Heart left ventricle (tissue), 16 donors: ENCODE results near the gene ANAPC5. TPM values are rescaled to one million over a fixed set of nuclear protein-coding genes. Genes with fewer than 3 reads are reported as not detected.
"Not testable (repeated sequence)": the region's sequence is repeated elsewhere in the genome, so short reads cannot be mapped to it uniquely, and the experiment has no call there.

ENCODE experiments used
- ATAC-seq, 4 donors: fragments of 200-7000 bp; cut with Tn5 transposase; one replicate each; pipeline ENCODE4 v1.9.1; 2020 to 2022; ENCODE audit warnings: moderate library complexity in 4 of 4, mild to moderate bottlenecking in 3 of 4, moderate number of reproducible peaks in 1 of 4
- DNase-seq, 5 donors: peaks; one replicate each; pipeline ENCODE4 v3.0.0-alpha.2; 2020
- H3K27ac ChIP-seq, 12 donors: fragments of 200-600 bp; sonication (generic) in 4 of 12; one replicate each; pipeline versions ENCODE4 v1.5.0 to v1.8.0; 2016 to 2022; ENCODE audit warnings: mild to moderate bottlenecking in 2 of 12
- H3K27me3 ChIP-seq, 9 donors: fragments of 200-600 bp; sonication (generic) in 2 of 9; one replicate each; pipeline versions ENCODE4 v1.5.1 to v1.8.0; 2016 to 2022; ENCODE audit warnings: mild to moderate bottlenecking in 3 of 9
- H3K36me3 ChIP-seq, 9 donors: fragments of 200-600 bp; sonication (generic) in 2 of 9; one replicate each; pipeline versions ENCODE4 v1.5.0 to v1.8.0; 2018 to 2022; ENCODE audit warnings: mild to moderate bottlenecking in 2 of 9
- H3K4me1 ChIP-seq, 12 donors: fragments of 200-600 bp; sonication (generic) in 4 of 12; one replicate each; pipeline versions ENCODE4 v1.5.0 to v1.8.0; 2016 to 2022; ENCODE audit warnings: mild to moderate bottlenecking in 3 of 12
- H3K4me3 ChIP-seq, 12 donors: fragments of 200-600 bp; sonication (generic) in 4 of 12; one replicate each; pipeline versions ENCODE4 v1.5.0 to v1.8.0; 2017 to 2022; ENCODE audit warnings: mild to moderate bottlenecking in 9 of 12, moderate library complexity in 4 of 12
- H3K9me3 ChIP-seq, 12 donors: fragments of 200-600 bp; sonication (generic) in 4 of 12; one replicate each; pipeline versions ENCODE4 v1.5.0 to v1.8.0; 2016 to 2022; ENCODE audit warnings: mild to moderate bottlenecking in 1 of 12
- CTCF ChIP-seq, 12 donors: fragments of 200-600 bp; sonication (generic) in 4 of 12; IDR thresholded peaks; one replicate each; pipeline versions ENCODE4 v1.5.0 to v1.8.0; 2018 to 2022; ENCODE audit warnings: antibody characterized with exemption in 12 of 12, mild to moderate bottlenecking in 5 of 12
- POLR2A ChIP-seq, 2 donors: fragments of 450-650 bp; IDR thresholded peaks; one replicate each; pipeline ENCODE4 v1.6.1; 2017; ENCODE audit warnings: antibody characterized with exemption in 2 of 2, mild to moderate bottlenecking in 2 of 2, moderate library complexity in 2 of 2
- WGBS, 4 donors: extraction: QIAGEN DNeasy Blood & Tissue Kit in 2 of 4; methylation state at CpG; one replicate each; pipeline versions ENCODE4 v1.1.5 to v1.1.7; 2013 to 2018; 5-methylcytosine and 5-hydroxymethylcytosine counted together
- intact Hi-C, 10 donors: fragments of 100-400 bp; cut with DNase I; formaldehyde crosslinking; loops; one replicate each; pipeline versions ENCODE4 v1.11.1 to v1.14.2; 2022
- polyA plus RNA-seq, 2 donors: library from polyadenylated mRNA; stranded (reverse); fragments of 200-250 nt; gene quantifications; one replicate each; pipeline ENCODE4 v1.2.3, GENCODE V29; 2013
- total RNA-seq, 9 donors: library from RNA; depleted of rRNA in 2 of 9; stranded (reverse); fragments of >200 nt in 2 of 9; fragmentation: NEBNext Ultra II Directional in 3 of 9; extraction: Animal tissue kit (Norgen Biotek cat#: 25700) in 3 of 9; gene quantifications; one replicate each; pipeline versions ENCODE4 v1.1.0 to v1.2.4, GENCODE V29; 2016 to 2023
- donor health status: ischemic (EF 13 %, LVEDD 7.1; RV severe dilation, severe dysfunction).
- donor health status: healthy with polysubstance abuse.
- donor health status: DM: no; HTN: yes; CAD: no.
- donor health status: DM: no; HTN: no; CAD: no.
- donor health status: ischemic (EF 25% LVEDD 6.9; RV normal size, moderate dysfunction).
- donor health status: ischemic (EF 25% LVEDD 5.7; RV mildly dilated, moderate dysfunction).
- donor health status: healthy.
- donor health status: DM: yes; HTN: yes; CAD: no.
- donor health status: ischemic (EF 35%, LVEDD 5.7; RV mildly dilated, moderate dysfunction).
- donor health status: nonischemic (EF 11% LVEDD 7.7; RV severe dilation, severe dysfunction).
- donor health status: DM: yes; HTN: yes; CAD: no.
- donor health status: PGD.
- donor health status: ischemic (EF 29% LVEDD 5.4; RV normal size, mild dysfunction).
- donor health status: nonischemic (EF 23%, LVEDD 6.1; RV moderate dilation, normal function).

ANAPC5 gene
- total and polyA plus RNA-seq, 11 donors, result 55.0 to 81.7 (median 59.1) TPM

GRCh38 chr12:121323908-121324307 is 28.3 kb downstream of the ANAPC5 start:
- Histone ChIP-seq H3K4me1 (peaks cover 0 to 9% (median 0%) of the 10 kb centered on the region in 12 donors), H3K36me3 (peaks cover 0 to 99% (median 90%) of the 10 kb centered on the region in 9 donors), H3K27ac (no peak overlapping the region), H3K4me3 (no peak overlapping the region), H3K9me3 (no peaks in the 10 kb centered on the region), H3K27me3 (no peaks in the 10 kb centered on the region)
- intact Hi-C loops, result no loop called here
- WGBS, 4 donors, result 90 to 95% (median 92%) methylated on average over 3 of the region's 3 CpGs
- no peak for DNase-seq
- no peak for ATAC-seq
- TF ChIP-seq CTCF (IDR thresholded peaks at IDR 0.05), result no peak
- no peak for TF ChIP-seq POLR2A (IDR thresholded peaks at IDR 0.05)

- Histone ChIP-seq H3K4me1 (no peaks in the 10 kb centered on the region), H3K36me3 (peaks cover 0 to 93% (median 60%) of the 10 kb centered on the region in 9 donors), H3K27me3 (no peaks in the 10 kb centered on the region), H3K9me3 (no peaks in the 10 kb centered on the region), H3K4me3 (no peak overlapping the region), H3K27ac (no peak overlapping the region)
- 89 to 92% (median 92%) methylated on average over 11 of the region's 11 CpGs for WGBS, 4 donors
- no peak for ATAC-seq
- no peak for TF ChIP-seq CTCF (IDR thresholded peaks at IDR 0.05)
- no peak for TF ChIP-seq POLR2A (IDR thresholded peaks at IDR 0.05)
- intact Hi-C loops, result no loop called here
- no peak for DNase-seq
Measured at GRCh38 chr12:121318121-121318520, 34.1 kb downstream of the ANAPC5 start.

GRCh38 chr12:121314431-121314830 is 37.8 kb downstream of the ANAPC5 start:
- 84 to 95% (median 89%) methylated on average over 3 of the region's 3 CpGs for WGBS, 4 donors
- Histone ChIP-seq H3K27me3 (no peaks in the 10 kb centered on the region), H3K4me3 (no peak overlapping the region), H3K4me1 (no peaks in the 10 kb centered on the region), H3K27ac (no peak overlapping the region), H3K9me3 (no peaks in the 10 kb centered on the region), H3K36me3 (peaks cover 0 to 92% (median 50%) of the 10 kb centered on the region in 9 donors)
- ATAC-seq, result no peak
- no peak for DNase-seq
- TF ChIP-seq CTCF (IDR thresholded peaks at IDR 0.05) (no peak), POLR2A (IDR thresholded peaks at IDR 0.05) (no peak)
- intact Hi-C loops, result no loop called here

- ATAC-seq, DNase-seq, H3K9me3 ChIP-seq, H3K4me1 ChIP-seq, intact Hi-C loops, H3K4me3 ChIP-seq, H3K27me3 ChIP-seq, H3K27ac ChIP-seq: not testable (repeated sequence)
- peaks cover 0 to 74% (median 43%) of the 10 kb centered on the region in 9 donors for H3K36me3 ChIP-seq
- WGBS, 4 donors, result 93 to 100% (median 97%) methylated on average over 1 of the region's 1 CpG
Measured at GRCh38 chr12:121310231-121310630, 42.0 kb downstream of the ANAPC5 start.

GRCh38 chr12:121307397-121307796 is 44.8 kb downstream of the ANAPC5 start:
- H3K4me3 ChIP-seq, H3K9me3 ChIP-seq, intact Hi-C loops, ATAC-seq, H3K4me1 ChIP-seq, H3K27me3 ChIP-seq, DNase-seq, H3K27ac ChIP-seq: not testable (repeated sequence)
- WGBS, 4 donors, result 94 to 96% (median 95%) methylated on average over 8 of the region's 8 CpGs
- peaks cover 0 to 52% (median 42%) of the 10 kb centered on the region in 9 donors for H3K36me3 ChIP-seq
